Activated CD8-positive, alpha-beta memory T cell treated with anti-CD3 and anti-CD28 coated beads for 4 hours (primary cell): ENCODE measurements around the gene RAD51B.
"Not testable (repeated sequence)": the region's sequence is repeated elsewhere in the genome, so short reads cannot be mapped to it uniquely, and the experiment has no call there.

ENCODE experiments used
- DNase-seq, 2 donors: peaks; one replicate each; pipeline ENCODE4 v3.0.0-alpha.2; 2020; ENCODE audit warnings: low read depth in 2 of 2

The RAD51B gene

DNA sequence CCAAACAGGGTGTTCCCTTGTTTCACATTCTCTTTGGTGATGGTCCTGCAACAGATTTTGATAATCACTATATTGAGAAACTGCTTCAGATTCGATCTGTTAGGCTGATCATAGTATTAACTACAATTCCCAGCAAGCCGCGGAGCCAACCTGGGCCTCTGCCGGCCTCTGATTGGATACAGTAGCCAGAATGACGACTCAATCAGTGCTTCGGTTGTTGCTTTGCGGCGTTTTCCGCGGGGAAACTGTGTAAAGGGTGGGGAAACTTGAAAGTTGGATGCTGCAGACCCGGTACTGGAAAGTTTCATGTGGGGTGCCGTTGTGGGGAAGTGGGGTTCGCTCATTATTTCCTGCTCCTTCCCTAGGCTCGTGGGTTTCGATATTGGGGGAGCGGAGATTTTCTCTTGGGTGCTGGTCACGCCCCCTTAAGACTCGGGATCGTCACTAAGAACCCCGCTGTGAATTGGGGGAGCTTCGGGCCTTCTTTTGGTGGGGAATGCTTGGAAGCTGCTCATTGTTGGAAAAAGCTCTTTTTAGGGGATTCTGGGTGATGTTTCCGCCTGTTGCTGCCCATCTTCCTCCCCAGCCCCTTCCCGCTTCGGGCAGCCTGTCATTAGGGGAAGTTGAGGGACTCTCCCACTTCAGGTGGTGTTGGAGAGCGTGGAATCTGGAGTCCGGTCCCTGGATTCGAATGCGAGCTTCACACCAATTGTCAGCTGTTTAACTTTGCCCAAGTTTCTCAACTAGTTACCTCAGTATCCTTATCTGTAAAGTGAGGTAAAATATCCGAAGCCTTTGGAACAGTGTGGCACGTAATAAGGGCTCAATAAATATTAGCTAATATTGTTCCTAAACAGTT, at the start of gene RAD51B:
RAD51B (plus strand) TSS at position 217 of the 859 bp plus-strand sequence.
- peak; percentile 63 to 72 for DNase-seq

DNA sequence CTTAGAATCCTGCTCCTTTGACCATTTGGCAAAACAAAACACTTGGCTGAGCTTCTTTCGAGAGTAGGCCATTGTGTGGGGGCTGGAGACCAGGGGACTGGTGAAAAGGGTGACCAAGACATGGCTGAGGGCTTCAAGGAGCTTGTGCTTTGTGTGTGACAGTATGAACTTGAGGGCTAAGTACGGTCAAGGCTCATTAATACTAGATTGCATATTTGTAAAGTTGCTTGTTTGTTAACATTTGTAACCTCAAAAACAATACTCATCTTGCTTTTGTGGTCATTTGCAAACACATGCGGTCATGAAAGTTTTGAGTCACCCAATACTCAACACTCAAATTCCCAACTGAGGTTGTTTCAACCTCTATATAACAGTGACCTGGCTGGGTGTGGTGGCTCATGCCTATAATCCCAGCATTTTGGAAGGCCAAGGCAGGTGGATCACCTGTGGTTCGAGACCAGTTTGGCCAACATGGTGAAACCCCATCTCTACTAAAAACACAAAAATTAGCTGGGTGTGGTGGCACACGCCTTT, 45.7 kb upstream of the RAD51B start:
- DNase-seq = no peak

DNA sequence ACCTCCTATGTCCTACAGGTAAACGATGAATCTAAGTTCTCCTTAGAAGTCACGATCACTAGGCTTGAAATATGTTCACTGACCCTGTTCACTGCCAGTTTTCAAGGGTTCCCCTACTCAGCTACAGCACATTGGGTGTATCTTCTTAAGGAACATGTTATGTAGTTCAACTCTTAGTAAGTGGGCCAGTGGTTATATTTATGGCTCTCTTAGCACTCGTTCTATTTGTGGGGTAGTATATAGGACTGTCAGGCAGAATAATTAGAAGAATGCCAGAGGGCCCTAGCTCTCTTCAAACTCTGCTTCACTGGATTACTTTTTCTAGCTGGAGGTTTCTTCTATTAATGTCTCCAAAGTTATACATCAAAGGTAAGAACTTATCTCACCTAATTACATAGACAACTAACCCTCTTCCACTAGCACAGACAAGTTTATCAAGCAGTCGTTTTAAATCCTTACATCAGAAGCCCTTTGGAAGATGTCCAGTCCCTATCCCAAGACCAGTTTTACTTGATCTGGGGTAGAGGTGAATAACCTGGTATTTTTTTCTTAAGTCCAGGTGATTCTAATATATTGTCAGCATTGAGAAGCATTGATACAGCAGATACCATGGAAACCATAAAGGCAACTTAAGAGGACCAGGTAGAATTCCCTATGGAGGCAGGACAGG, 42.8 kb upstream of the RAD51B start:
- DNase-seq = no peak

DNA sequence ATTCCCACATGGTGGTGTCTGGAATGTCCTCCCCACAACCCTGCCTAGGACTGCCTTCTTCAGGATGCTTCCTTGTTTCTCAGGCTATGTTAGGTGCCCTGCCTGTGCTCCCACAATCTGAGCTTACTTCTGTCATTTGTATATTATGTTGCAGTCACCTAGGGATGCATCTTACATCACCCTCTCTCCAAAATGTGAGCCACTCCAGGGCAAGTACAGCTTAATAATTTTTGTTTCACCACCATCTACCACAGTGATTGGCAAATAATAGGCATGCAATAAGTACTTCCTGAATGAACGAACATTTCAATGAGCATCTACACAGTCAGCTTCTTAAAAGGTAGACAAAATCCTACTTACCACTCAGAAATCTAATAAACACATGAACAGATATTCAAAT, 40.8 kb upstream of the RAD51B start:
- DNase-seq = no peak

DNA sequence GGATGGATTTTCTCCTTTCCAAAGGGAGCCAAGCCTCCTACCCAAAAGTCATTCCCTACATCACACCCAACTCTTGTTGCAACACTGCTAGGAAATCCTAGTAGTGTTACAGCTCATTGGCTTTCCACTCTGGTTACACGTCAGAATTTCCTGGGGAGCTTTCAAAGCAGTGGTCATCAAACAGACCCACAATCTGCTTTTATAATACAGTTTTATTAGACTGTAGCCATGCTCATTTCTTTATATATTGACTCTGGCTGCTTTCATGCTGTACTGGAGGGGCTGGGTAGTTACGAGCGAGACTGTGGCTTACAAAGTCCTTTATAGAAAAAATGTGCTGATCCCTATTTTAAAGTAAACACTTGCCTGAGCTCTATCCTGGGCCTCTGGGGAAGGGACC, 37.5 kb upstream of the RAD51B start:
- no peak for DNase-seq

DNA sequence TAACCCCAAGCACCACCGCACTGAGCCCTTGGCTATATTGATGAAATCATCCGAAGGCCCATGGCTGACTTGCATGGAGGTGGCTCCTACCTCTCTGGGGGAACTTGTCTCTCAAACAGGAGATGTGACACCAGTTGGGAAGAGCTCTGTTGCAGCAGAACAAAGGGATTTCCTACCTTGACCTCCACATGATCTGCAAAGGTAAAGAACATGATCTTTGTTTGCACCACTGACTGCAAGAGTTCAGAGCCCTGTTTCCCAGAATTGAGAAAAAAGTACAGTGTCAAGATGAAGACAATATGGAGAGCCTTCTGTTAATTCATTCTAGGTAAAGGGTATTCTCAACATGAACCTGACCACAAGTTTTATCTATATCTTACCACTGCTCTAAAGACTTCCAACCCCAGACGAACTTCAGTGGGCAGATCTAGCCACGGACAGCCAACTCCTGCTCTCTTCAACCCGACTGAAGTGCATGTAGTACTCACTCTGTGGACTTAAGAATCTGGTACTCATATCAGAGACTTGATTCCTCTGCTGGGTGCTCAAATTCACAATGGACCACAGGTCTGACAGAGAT, 35.2 kb upstream of the RAD51B start:
- no peak for DNase-seq

DNA sequence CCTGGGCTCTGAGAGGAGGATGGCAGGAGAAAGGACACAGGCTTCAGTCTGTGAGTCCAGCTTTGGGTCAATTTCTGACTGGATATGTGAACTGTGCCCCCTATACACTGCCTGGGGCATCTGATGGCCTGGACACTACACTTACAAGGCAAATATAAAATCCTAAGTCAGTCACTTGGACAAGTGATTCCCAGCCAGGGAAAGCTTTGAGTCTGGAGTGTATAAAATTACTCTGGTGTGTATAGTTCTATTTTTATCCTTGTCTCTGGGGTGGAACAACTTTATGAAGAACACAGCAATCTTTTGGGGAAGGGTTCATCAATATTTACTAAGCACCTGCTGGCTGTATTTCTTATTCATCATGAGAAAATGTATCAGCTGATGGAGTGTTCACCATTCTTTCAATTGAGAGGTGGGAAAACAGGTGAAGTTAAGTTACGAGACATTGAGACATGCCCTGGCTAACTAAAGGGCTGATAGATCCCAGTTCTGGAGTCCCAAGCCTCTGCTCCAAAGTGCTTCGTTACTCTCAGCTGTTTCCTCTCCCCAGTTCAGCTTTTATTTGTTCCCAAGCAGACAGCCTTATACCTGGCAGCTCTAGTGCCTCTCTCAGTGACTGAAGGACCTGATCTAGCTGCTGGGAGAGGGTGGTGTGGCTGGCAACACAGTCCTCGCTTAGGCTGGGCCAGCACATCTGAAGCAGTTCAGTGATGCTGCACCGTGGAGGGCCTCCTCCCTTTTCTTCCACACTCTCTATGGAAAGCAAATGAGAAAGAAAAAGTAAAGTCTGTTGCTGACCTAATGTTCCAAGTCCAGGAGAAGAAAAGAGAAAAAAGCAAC, 34.1 kb upstream of the RAD51B start:
- DNase-seq = no peak

DNA sequence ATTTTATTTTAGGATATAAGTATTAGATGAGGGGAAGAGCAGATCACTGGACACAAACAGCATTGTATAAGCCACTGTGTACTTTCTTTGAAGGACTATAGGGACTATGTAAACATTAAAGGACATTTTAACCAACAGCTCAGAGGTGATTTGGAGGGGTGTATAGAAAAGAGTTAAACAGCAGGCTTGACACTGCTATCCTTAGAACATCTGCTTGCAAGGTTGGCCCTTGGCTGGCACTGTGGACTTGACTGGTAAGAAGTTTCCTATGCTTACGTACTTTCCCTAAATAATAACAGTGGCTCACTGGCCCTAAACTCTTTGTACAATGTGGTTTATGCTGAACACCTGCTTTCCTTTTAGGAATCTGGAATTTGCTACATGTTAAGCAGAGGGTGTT, 31.9 kb upstream of the RAD51B start:
- no peak for DNase-seq

DNA sequence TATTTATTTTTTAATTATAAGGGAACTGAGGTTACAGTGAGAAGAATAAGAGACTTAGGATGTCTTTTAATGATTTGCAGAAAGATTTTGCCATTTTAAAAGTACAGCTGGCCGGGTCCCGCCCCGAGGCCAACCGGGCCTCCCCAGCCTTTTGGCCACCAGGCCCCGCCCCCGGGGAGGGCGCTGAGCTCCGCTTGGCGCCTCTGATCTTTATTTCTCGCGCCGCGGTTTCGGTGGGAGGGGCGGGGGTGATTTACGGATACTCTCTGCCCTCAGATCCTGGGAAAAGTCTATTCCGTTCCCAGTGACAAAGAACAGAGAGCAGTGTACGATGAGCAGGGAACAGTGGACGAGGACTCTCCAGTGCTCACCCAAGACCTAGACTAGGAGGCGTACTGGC, 20.8 kb upstream of the RAD51B start:
- no peak for DNase-seq

DNA sequence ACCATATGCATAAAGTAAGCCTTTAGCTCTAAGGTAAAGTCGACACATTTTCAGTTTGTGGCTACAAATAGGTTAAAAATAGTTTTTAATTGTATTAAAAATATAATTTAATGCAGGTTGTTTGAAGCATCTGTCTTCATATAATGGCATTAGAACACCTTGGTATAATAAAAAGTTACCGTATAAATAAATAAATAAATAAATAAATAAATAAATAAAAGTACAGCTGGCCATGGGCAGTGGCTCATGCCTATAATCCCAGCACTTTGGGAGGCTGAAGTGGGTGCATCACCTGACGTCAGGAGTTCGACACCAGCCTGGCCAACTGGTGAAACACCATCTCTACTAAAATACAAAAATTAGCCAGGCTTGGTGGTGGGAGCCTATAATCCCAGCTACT, 18.8 kb upstream of the RAD51B start:
- DNase-seq = no peak

DNA sequence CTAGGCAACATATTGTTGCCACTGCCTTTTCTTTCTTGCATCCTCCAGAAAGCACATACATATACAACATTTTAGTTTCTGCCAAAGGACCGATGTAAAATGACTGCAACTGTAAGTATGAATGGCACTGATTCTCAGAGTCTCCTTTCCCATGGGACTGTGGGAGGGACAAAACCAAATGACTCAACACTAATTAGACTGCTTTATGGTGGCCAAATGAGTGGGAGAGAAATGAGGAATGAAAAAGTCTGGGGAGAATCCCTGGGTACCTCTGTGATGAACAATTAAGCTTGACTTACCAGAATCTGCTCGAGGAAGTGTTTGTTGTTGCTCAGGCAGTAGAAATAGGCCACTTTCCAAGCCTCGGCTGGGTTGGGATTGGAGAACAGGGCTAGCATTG, 13.3 kb upstream of the RAD51B start:
- no peak for DNase-seq

DNA sequence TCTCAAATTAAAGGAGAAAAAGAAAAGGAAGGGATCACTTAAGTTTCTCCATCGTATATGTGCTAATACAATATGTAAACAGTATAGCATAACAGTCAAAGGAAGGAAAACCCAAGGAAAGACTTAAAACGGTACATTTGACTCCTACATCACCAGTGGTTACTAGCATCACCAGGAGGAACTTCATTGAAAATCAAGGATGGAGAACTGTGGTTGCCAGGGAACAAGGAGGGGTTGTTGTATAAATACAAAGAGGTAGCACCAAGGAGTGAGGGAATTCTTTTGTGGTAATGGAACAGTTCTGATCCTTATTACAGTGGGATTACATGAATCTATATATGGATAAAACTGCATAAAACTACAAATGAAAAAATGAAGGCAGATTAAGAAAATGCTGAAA, 4.8 kb upstream of the RAD51B start:
- DNase-seq = no peak

DNA sequence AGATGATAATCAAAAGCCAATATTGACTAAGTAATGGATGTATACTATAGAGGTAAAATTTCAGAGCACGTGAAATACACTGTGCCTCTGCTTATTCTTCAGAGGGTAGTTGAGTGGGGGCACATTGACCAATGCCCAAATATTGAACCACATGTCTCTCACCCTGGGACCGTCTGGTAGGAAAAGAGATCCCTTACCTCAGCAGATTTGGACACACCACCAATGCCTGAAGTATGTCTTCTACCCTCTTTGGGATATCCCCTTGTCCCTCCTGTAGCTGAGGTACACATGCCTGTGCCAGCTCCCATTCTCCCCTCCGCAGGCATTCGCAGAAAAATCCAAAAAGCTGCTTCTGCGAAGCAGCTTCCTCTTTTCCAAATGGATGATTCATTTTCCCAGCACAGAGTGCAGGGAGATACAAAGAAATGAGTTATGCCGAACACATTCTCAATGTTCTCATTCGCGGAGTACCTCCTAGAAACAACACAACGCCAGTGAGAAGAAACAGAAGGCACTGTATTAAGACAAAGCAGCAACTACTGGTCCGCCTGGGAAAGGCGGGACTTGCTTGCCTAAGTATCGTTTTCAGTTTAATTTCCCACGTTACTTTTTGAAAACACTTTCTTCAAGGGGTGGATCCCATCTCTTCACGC, 3.9 kb upstream of the RAD51B start:
- DNase-seq = no peak

DNA sequence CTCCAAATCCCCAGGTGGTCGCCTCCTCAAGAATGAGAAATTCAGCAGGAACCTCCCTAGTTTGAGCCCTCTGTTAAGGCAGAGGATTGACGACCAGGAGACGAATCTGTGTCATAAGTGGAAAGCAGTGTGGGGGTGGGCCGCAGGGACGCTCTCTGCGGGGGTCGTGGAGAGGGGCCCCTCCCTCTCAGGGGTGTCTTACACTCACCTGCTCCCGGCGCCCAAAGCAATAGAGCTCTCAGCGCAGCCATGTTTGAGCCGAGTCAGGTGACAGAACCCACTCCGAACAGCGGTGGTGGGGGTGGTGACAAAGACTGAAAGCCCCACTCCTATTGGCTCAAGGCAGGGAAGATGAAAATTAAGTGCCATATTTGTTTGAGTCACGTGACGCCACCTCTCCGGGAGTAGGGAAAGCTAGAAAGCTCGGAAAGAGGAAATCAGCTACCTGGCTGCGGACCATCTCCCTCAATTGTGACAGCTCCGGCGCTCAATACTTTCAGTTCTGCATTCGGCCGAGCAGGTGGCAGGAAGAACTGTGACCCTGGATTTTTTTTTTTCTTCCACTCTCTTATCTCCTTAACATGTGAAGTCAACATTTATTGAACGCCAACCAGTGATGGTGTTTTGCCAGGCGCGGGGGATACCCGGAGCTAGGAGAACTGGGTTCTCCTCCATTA, 3.1 kb upstream of the RAD51B start, which contains the start of gene ZFYVE26:
ZFYVE26 (minus strand) TSS at position 265 of the 677 bp plus-strand sequence. CDS start 627 bp downstream, outside the sequence.
- DNase-seq = peak; percentile 79 to 85

DNA sequence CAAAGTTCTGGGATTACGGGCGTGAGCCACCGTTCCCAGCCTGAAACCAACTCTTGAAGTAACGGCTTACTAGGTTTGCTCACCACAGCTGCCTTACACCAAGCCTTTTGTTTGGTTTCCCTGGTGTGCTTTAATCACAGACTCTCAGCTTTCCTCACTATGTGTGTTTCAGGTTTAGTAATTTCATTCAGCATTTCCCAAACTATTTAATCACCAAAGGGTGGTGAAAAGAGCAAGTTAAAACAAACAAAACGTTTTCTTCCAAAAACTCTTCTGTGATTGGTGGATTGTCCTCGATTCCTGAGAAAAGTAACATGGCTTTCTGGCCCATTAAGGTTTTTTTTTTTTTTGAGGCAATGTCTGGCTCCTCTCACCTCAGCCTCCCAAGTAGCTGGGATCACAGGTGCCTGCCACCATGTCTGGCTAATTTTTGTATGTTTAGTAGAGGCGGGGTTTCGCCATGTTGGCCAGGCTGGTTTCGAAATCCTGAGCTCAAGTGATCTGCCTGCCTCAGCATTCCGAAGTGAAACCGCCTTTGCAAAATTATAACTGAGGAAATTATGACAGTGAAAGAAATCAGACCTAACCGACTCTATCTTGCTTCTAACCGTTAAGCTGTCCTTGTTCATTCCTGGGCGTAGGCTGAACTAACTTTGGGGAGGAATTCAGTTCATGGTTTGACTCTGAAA, 1.7 kb upstream of the RAD51B start:
- DNase-seq = no peak

DNA sequence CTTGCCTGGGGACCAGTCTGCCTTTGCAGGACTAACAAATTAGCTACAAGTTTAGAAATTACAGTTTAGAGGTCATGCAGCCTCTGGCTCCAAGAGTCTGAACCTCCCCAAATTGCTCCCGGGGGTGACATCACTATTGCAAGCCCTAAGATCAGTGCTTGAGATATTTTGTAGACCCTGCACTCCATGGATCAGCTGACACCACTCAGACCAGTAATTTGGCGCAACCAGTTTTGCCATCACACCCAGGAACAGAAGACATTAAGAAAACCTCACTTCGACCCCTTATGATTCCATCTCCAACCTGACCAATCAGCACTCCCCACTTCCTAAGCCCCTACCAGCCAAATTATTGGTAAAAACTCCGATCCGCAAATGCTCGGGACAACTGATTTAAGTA, 1.1 kb upstream of the RAD51B start:
- not testable (repeated sequence) for DNase-seq

DNA sequence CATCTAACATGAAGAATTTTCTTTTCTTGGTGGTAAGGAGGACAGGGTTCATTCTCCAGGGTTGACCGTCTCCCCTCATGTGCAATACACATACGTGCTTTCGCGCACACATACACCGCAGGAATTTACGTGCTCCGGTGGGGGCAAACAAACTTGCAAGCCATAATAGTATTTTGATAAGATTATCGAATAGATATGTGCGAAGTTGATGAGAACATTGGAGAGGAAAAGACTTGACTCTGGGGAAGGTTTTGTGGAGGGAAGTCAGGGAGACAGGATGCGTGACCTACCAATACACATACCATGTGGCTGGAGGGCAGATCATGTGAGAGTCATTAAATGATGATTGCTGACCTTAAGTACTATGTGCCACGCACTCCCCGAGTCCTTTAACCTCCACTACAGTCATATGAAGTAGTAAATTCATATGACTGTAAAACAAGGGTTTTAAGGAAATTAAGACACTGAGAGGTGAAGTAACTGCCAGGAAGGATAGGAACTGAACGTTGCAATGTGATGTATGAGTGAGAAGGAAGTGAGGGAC, 921 bp downstream of the RAD51B start:
- DNase-seq = no peak

DNA sequence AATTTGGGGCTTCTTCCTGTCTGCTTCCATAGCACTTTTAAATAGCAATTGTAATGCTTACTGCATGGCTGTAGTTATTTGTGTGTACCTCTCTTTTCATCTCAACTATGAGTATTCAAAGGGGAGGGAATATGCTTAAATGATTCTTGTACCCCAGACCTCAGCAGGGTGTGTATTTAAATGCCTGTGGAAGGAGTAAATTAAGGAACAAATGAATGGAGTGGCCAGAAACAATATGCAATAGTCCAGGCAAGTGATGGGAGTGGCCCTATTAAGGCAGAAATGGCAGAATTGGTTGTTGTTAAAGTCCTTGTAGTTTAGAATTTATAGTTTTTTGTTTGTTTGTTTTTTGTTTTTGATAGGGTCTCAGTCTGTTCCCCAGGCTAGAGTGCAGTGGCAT, 1.5 kb downstream of the RAD51B start:
- no peak for DNase-seq

DNA sequence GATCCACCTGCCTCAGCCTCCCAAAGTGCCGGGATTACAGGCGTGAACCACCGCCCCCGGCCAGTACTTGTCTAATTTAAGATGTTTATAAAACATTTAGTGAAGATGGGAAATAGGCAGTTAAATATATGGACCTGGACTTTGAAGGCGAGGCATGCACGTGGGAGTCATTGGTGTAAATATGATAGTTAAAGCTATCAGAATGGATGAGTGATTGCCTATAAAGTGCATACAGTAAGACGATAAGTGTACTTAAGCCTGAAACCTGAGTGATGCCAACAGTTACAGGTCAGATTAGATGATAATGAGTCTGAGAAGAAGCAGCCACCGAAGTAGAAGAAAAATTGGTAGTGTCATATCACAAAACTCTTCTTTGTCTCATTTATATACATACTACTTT, 11.5 kb downstream of the RAD51B start:
- no peak for DNase-seq

DNA sequence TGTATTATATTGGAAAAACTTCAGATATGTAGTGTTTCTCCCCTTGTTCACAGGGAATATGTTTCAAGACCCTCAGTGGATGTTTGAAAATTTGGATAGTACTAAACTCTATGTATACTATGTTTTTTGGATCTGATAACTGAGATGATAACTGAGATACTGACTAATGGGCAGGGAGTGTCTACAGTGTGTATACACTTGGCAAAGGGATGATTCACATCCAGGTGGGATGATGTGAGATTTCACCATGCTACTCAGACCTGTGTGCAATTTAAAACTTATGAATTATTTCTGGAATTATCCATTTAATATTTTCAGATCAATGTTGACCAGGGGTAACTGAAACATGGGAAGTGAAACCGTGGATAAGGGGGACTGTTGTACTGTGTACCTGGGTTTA, 13.8 kb downstream of the RAD51B start:
- DNase-seq = no peak
